Suprapubic skin (tissue), 4 donors: ENCODE measurements around the gene PLCB1. TPM values are rescaled to one million over a fixed set of nuclear protein-coding genes. Genes with fewer than 3 reads are reported as not detected.

Experiments used
- DNase-seq, 2 donors: peaks; one replicate each; pipeline ENCODE4 v3.0.0-alpha.2; 2019; ENCODE audit warnings: low spot score in 2 of 2
- H3K27ac ChIP-seq: fragments of 200-600 bp; sonication (generic); one replicate; pipeline ENCODE4 v1.5.1; 2019
- H3K27me3 ChIP-seq: fragments of 200-600 bp; sonication (generic); one replicate; pipeline ENCODE4 v1.5.1; 2019
- H3K36me3 ChIP-seq: fragments of 200-600 bp; sonication (generic); one replicate; pipeline ENCODE4 v1.5.1; 2019
- H3K4me1 ChIP-seq: fragments of 200-600 bp; sonication (generic); one replicate; pipeline ENCODE4 v1.5.1; 2019
- H3K4me3 ChIP-seq: fragments of 200-600 bp; sonication (generic); one replicate; pipeline ENCODE4 v1.5.1; 2019; ENCODE audit warnings: mild to moderate bottlenecking
- H3K9me3 ChIP-seq: fragments of 200-600 bp; sonication (generic); one replicate; pipeline ENCODE4 v1.5.1; 2019
- CTCF ChIP-seq, 2 donors: fragments of 200-600 bp in 1 of 2; fragments of 450-650 bp in 1 of 2; sonication (generic) in 1 of 2; IDR thresholded peaks; one replicate each; pipeline ENCODE4 v1.5.1; 2016 to 2019; ENCODE audit warnings: antibody characterized with exemption in 2 of 2, mild to moderate bottlenecking in 1 of 2, moderate library complexity in 1 of 2
- EP300 ChIP-seq: sonication (generic); formaldehyde crosslinking; IDR thresholded peaks from one replicate; pipeline ENCODE4 v1.6.1; 2017; ENCODE audit warnings: antibody characterized with exemption
- POLR2A ChIP-seq, 2 donors: fragments of 450-650 bp; IDR thresholded peaks; one replicate each; pipeline ENCODE4 v1.6.1; 2017; ENCODE audit warnings: antibody characterized with exemption in 2 of 2, mild to moderate bottlenecking in 2 of 2, moderate library complexity in 2 of 2
- POLR2AphosphoS5 ChIP-seq, 3 donors: sonication (generic); formaldehyde crosslinking; IDR thresholded peaks; one replicate each; pipeline ENCODE4 v1.6.1; 2017; ENCODE audit warnings: antibody characterized with exemption in 3 of 3
- WGBS: methylation state at CpG from one replicate; pipeline ENCODE4 v1.1.5; 2018; 5-methylcytosine and 5-hydroxymethylcytosine counted together
- total RNA-seq, 4 donors: library from RNA; depleted of rRNA; stranded (reverse); fragments of >200 nt; gene quantifications; one replicate each; pipeline ENCODE4 v1.1.0, GENCODE V29; 2016

The PLCB1 gene
- total RNA-seq, 4 donors from 2014 or later = 3.9 to 15.6 (median 6.7) TPM

GRCh38 chr20:8175741-8176675 lies 43.9 kb downstream of the PLCB1 start:
- WGBS = 87% methylated on average over 6 of the region's 6 CpGs
- no peaks in the 10 kb centered on the region for H3K9me3 ChIP-seq
- no peak for TF ChIP-seq POLR2AphosphoS5 (IDR thresholded peaks at IDR 0.05)
- no peak for TF ChIP-seq CTCF (IDR thresholded peaks at IDR 0.05)
- no peak for TF ChIP-seq EP300
- no peak for TF ChIP-seq POLR2A (IDR thresholded peaks at IDR 0.05)

GRCh38 chr20:8183526-8183925 lies 51.5 kb downstream of the PLCB1 start:
- H3K9me3 ChIP-seq = no peaks in the 10 kb centered on the region
- H3K4me3 ChIP-seq = no peak overlapping the region
- 73% methylated on average over 2 of the region's 2 CpGs for WGBS
- H3K4me1 ChIP-seq = no peaks in the 10 kb centered on the region
- TF ChIP-seq EP300 = no peak
- no peak for TF ChIP-seq CTCF (IDR thresholded peaks at IDR 0.05)
- no peak for TF ChIP-seq POLR2A (IDR thresholded peaks at IDR 0.05)
- no peak for TF ChIP-seq POLR2AphosphoS5 (IDR thresholded peaks at IDR 0.05)
- H3K36me3 ChIP-seq = no peaks in the 10 kb centered on the region
- DNase-seq = no peak
- H3K27ac ChIP-seq = no peak overlapping the region
- H3K27me3 ChIP-seq = no peaks in the 10 kb centered on the region

More at GRCh38 chr20:8175741-8176675, 43.9 kb downstream of the PLCB1 start:
- Histone ChIP-seq H3K27ac (no peak overlapping the region), H3K4me3 (no peak overlapping the region), H3K36me3 (no peaks in the 10 kb centered on the region), H3K4me1 (no peaks in the 10 kb centered on the region), H3K27me3 (no peaks in the 10 kb centered on the region)
- DNase-seq = no peak

- Histone ChIP-seq H3K27me3 (no peaks in the 10 kb centered on the region), H3K27ac (no peak overlapping the region), H3K4me3 (no peak overlapping the region), H3K36me3 (no peaks in the 10 kb centered on the region), H3K4me1 (no peaks in the 10 kb centered on the region), H3K9me3 (no peaks in the 10 kb centered on the region)
- 79% methylated on average over 2 of the region's 2 CpGs for WGBS
- TF ChIP-seq EP300 = no peak
- TF ChIP-seq CTCF (IDR thresholded peaks at IDR 0.05) = no peak
- TF ChIP-seq POLR2AphosphoS5 (IDR thresholded peaks at IDR 0.05) = no peak
- TF ChIP-seq POLR2A (IDR thresholded peaks at IDR 0.05) = no peak
- no peak for DNase-seq
Observed at GRCh38 chr20:8187740-8188139, 55.7 kb downstream of the PLCB1 start.

GRCh38 chr20:8190043-8190880 lies 58.2 kb downstream of the PLCB1 start:
- no peaks in the 10 kb centered on the region for H3K36me3 ChIP-seq
- WGBS = 85% methylated on average over 7 of the region's 7 CpGs
- DNase-seq = no peak
- no peak overlapping the region for H3K27ac ChIP-seq
- no peaks in the 10 kb centered on the region for H3K27me3 ChIP-seq
- H3K9me3 ChIP-seq = peaks cover 5% of the 10 kb centered on the region
- no peaks in the 10 kb centered on the region for H3K4me1 ChIP-seq
- no peak overlapping the region for H3K4me3 ChIP-seq
- no peak for TF ChIP-seq CTCF (IDR thresholded peaks at IDR 0.05)
- no peak for TF ChIP-seq EP300
- no peak for TF ChIP-seq POLR2A (IDR thresholded peaks at IDR 0.05)
- no peak for TF ChIP-seq POLR2AphosphoS5 (IDR thresholded peaks at IDR 0.05)

- H3K36me3 ChIP-seq = no peaks in the 10 kb centered on the region
- peaks cover 5% of the 10 kb centered on the region for H3K9me3 ChIP-seq
- H3K4me1 ChIP-seq = no peaks in the 10 kb centered on the region
- H3K27me3 ChIP-seq = no peaks in the 10 kb centered on the region
- DNase-seq = no peak
- no peak overlapping the region for H3K4me3 ChIP-seq
- H3K27ac ChIP-seq = no peak overlapping the region
- TF ChIP-seq POLR2AphosphoS5 (IDR thresholded peaks at IDR 0.05) (no peak), POLR2A (IDR thresholded peaks at IDR 0.05) (no peak), EP300 (no peak)
Observed at GRCh38 chr20:8194721-8195120, 62.7 kb downstream of the PLCB1 start.
